ENCODE results near the gene HGD. TPM values are rescaled to one million over a fixed set of nuclear protein-coding genes. Genes with fewer than 3 reads are reported as not detected.

The HGD gene
- total and polyA plus RNA-seq, 2 of the 13 experiments (the other 11 are each of a cell fraction or from before 2014, with no cell fraction given) = 265 to 398 TPM

DNA sequence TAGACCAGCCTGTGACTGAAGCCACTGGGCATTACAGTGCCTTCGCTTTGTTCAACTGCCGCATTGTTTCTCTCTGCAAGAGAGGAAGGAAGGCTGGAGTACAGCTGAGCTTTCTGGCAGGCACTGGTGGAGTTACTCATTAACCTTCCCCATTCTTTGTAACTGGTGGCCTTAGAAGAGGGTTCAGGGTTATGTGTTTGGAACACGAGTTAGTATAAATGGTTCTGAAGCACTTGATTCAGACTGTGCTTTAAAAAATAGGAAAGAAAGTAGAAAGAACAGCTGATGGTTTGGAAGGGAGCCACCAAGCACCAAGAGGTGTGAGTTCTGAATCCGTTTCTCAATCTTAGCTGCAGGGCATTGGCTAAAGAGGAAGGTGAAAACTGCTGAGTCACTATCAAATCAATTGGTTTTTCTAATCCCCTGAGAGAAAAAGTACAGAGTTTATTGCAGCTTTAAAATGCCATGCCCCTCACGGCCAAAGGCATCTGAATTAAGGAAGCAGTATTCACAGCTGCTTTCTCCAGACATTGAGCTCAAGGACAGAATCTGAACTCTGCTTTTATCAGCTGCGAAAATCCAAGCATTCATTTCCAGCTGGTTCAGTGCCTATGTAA, 3.6 kb downstream of the HGD start (continued):
- TF ChIP-seq, protein P1, sequence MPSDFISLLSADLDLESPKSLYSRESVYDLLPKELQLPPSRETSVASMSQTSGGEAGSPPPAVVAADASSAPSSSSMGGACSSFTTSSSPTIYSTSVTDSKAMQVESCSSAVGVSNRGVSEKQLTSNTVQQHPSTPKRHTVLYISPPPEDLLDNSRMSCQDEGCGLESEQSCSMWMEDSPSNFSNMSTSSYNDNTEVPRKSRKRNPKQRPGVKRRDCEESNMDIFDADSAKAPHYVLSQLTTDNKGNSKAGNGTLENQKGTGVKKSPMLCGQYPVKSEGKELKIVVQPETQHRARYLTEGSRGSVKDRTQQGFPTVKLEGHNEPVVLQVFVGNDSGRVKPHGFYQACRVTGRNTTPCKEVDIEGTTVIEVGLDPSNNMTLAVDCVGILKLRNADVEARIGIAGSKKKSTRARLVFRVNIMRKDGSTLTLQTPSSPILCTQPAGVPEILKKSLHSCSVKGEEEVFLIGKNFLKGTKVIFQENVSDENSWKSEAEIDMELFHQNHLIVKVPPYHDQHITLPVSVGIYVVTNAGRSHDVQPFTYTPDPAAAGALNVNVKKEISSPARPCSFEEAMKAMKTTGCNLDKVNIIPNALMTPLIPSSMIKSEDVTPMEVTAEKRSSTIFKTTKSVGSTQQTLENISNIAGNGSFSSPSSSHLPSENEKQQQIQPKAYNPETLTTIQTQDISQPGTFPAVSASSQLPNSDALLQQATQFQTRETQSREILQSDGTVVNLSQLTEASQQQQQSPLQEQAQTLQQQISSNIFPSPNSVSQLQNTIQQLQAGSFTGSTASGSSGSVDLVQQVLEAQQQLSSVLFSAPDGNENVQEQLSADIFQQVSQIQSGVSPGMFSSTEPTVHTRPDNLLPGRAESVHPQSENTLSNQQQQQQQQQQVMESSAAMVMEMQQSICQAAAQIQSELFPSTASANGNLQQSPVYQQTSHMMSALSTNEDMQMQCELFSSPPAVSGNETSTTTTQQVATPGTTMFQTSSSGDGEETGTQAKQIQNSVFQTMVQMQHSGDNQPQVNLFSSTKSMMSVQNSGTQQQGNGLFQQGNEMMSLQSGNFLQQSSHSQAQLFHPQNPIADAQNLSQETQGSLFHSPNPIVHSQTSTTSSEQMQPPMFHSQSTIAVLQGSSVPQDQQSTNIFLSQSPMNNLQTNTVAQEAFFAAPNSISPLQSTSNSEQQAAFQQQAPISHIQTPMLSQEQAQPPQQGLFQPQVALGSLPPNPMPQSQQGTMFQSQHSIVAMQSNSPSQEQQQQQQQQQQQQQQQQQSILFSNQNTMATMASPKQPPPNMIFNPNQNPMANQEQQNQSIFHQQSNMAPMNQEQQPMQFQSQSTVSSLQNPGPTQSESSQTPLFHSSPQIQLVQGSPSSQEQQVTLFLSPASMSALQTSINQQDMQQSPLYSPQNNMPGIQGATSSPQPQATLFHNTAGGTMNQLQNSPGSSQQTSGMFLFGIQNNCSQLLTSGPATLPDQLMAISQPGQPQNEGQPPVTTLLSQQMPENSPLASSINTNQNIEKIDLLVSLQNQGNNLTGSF (CRISPR knock-in tag; IDR thresholded peaks at IDR 0.05) = no peak
- TF ChIP-seq, protein P2, sequence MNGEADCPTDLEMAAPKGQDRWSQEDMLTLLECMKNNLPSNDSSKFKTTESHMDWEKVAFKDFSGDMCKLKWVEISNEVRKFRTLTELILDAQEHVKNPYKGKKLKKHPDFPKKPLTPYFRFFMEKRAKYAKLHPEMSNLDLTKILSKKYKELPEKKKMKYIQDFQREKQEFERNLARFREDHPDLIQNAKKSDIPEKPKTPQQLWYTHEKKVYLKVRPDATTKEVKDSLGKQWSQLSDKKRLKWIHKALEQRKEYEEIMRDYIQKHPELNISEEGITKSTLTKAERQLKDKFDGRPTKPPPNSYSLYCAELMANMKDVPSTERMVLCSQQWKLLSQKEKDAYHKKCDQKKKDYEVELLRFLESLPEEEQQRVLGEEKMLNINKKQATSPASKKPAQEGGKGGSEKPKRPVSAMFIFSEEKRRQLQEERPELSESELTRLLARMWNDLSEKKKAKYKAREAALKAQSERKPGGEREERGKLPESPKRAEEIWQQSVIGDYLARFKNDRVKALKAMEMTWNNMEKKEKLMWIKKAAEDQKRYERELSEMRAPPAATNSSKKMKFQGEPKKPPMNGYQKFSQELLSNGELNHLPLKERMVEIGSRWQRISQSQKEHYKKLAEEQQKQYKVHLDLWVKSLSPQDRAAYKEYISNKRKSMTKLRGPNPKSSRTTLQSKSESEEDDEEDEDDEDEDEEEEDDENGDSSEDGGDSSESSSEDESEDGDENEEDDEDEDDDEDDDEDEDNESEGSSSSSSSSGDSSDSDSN (CRISPR knock-in tag; IDR thresholded peaks at IDR 0.05) = no peak
- TF ChIP-seq ZNF672 (CRISPR knock-in tag; IDR thresholded peaks at IDR 0.05) (no peak), ZNF572 (CRISPR knock-in tag; IDR thresholded peaks at IDR 0.05) (no peak), RFXANK (CRISPR knock-in tag; IDR thresholded peaks at IDR 0.05) (0 out of 2 replicates have a peak, but pooled peaks have one; percentile 75), ARID2 (CRISPR knock-in tag; IDR thresholded peaks at IDR 0.05; ENCODE audit: borderline replicate concordance) (no peak), ZNF768 (CRISPR knock-in tag; IDR thresholded peaks at IDR 0.05) (no peak), SATB2 (CRISPR knock-in tag; IDR thresholded peaks at IDR 0.05) (no peak), ZNF331 (CRISPR knock-in tag; IDR thresholded peaks at IDR 0.05) (no peak), NFYC (CRISPR knock-in tag; IDR thresholded peaks at IDR 0.05) (no peak), IKZF1 (IDR thresholded peaks at IDR 0.05) (no peak), ZNF282 (IDR thresholded peaks at IDR 0.05; ENCODE audit: partially characterized antibody) (no peak), ZFP62 (CRISPR knock-in tag; IDR thresholded peaks at IDR 0.05) (no peak), NKX3-1 (CRISPR knock-in tag; IDR thresholded peaks at IDR 0.05) (no peak), ZNF564 (CRISPR knock-in tag; IDR thresholded peaks at IDR 0.05) (no peak)
- TF ChIP-seq, protein P3, sequence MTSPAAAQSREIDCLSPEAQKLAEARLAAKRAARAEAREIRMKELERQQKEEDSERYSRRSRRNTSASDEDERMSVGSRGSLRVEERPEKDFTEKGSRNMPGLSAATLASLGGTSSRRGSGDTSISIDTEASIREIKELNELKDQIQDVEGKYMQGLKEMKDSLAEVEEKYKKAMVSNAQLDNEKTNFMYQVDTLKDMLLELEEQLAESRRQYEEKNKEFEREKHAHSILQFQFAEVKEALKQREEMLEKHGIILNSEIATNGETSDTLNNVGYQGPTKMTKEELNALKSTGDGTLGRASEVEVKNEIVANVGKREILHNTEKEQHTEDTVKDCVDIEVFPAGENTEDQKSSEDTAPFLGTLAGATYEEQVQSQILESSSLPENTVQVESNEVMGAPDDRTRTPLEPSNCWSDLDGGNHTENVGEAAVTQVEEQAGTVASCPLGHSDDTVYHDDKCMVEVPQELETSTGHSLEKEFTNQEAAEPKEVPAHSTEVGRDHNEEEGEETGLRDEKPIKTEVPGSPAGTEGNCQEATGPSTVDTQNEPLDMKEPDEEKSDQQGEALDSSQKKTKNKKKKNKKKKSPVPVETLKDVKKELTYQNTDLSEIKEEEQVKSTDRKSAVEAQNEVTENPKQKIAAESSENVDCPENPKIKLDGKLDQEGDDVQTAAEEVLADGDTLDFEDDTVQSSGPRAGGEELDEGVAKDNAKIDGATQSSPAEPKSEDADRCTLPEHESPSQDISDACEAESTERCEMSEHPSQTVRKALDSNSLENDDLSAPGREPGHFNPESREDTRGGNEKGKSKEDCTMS (CRISPR knock-in tag; conservative IDR thresholded peaks at IDR 0.05) = no peak
- TF ChIP-seq, protein P4, sequence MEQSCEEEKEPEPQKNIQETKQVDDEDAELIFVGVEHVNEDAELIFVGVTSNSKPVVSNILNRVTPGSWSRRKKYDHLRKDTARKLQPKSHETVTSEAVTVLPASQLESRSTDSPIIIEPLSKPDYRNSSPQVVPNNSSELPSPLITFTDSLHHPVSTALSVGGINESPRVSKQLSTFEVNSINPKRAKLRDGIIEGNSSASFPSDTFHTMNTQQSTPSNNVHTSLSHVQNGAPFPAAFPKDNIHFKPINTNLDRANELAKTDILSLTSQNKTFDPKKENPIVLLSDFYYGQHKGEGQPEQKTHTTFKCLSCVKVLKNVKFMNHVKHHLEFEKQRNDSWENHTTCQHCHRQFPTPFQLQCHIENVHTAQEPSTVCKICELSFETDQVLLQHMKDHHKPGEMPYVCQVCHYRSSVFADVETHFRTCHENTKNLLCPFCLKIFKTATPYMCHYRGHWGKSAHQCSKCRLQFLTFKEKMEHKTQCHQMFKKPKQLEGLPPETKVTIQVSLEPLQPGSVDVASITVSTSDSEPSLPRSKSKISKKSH (CRISPR knock-in tag; IDR thresholded peaks at IDR 0.05; ENCODE audit: borderline replicate concordance) = no peak
- TF ChIP-seq, protein P5, sequence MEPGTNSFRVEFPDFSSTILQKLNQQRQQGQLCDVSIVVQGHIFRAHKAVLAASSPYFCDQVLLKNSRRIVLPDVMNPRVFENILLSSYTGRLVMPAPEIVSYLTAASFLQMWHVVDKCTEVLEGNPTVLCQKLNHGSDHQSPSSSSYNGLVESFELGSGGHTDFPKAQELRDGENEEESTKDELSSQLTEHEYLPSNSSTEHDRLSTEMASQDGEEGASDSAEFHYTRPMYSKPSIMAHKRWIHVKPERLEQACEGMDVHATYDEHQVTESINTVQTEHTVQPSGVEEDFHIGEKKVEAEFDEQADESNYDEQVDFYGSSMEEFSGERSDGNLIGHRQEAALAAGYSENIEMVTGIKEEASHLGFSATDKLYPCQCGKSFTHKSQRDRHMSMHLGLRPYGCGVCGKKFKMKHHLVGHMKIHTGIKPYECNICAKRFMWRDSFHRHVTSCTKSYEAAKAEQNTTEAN (CRISPR knock-in tag; conservative IDR thresholded peaks at IDR 0.05) = 0 out of 2 replicates have a peak, but pooled peaks have one; percentile 34

Measured in HepG2 (cell line).